Right lobe of liver (tissue), 5 donors: Measurements from ENCODE around the gene LIPM. TPM values are rescaled to one million over a fixed set of nuclear protein-coding genes. Genes with fewer than 3 reads are reported as not detected.

Experiments used
- total RNA-seq, 6 experiments: library from RNA; depleted of rRNA in 2 of 6; stranded (reverse); fragments of >200 nt in 2 of 6; fragmentation: NEBNext Ultra II Directional in 3 of 6; extraction: Animal tissue kit (Norgen Biotek cat#: 25700) in 3 of 6; gene quantifications; one replicate each; pipeline versions ENCODE4 v1.1.0 to v1.2.4, GENCODE V29; 2016 to 2023
- donor health status: DM: no; HTN: no; CAD: no.
- donor health status: DM: no; HTN: no; CAD: no.
- donor health status: DM: no; HTN: yes; CAD: no.
- donor health status: DM: no; HTN: yes; CAD: no.

The LIPM gene
- total RNA-seq, 6 experiments from 2014 or later: not detected

Other genes with a start within 250 kb of the LIPM start
- gene RNLS, start 219.4 kb upstream of the LIPM start, total RNA-seq: 10 to 100 TPM in 1 of 6 experiments, 1 to 10 TPM in 5; 5.9 to 10.5 (median 7.3) TPM
- under 1 TPM; 0.06 to 0.42 (median 0.21) TPM for gene LIPJ, start 216.0 kb upstream of the LIPM start, total RNA-seq
- gene LIPF, start 138.3 kb upstream of the LIPM start, total RNA-seq: not detected
- not detected for gene LIPK, start 96.5 kb upstream of the LIPM start, total RNA-seq
- under 1 TPM in 2 of 6 experiments, not detected in 4; 0.25 to 0.29 TPM for gene LIPN, start 42.7 kb upstream of the LIPM start, total RNA-seq
- 1 to 10 TPM in 2 of 6 experiments, under 1 TPM in 1, not detected in 3; 0.54 to 1.2 (median 1.2) TPM for gene ANKRD22, start 49.1 kb downstream of the LIPM start, total RNA-seq
- gene STAMBPL1, start 77.5 kb downstream of the LIPM start, total RNA-seq: 1 to 10 TPM in 5 of 6 experiments, under 1 TPM in 1; 0.66 to 8.0 (median 4.2) TPM
- 100 to 1,000 TPM in 2 of 6 experiments, 10 to 100 TPM in 4; 15.0 to 127 (median 80.7) TPM for gene ACTA2, start 150.0 kb downstream of the LIPM start, total RNA-seq
- 10 to 100 TPM in 5 of 6 experiments, 1 to 10 TPM in 1; 9.0 to 22.3 (median 18.9) TPM for gene FAS, start 188.1 kb downstream of the LIPM start, total RNA-seq